ENCODE data around the gene FER.

- TF ChIP-seq POLR2AphosphoS5 (IDR thresholded peaks at IDR 0.05; ENCODE audit: low read depth) (no peak), GABPA (IDR thresholded peaks at IDR 0.05; ENCODE audit: low read depth) (no peak), REST (IDR thresholded peaks at IDR 0.05; ENCODE audit: insufficient replicate concordance, low read depth) (no peak), SPI1 (IDR thresholded peaks at IDR 0.05; ENCODE audit: borderline replicate concordance, low read depth) (no peak)
- TF ChIP-seq, protein P1, sequence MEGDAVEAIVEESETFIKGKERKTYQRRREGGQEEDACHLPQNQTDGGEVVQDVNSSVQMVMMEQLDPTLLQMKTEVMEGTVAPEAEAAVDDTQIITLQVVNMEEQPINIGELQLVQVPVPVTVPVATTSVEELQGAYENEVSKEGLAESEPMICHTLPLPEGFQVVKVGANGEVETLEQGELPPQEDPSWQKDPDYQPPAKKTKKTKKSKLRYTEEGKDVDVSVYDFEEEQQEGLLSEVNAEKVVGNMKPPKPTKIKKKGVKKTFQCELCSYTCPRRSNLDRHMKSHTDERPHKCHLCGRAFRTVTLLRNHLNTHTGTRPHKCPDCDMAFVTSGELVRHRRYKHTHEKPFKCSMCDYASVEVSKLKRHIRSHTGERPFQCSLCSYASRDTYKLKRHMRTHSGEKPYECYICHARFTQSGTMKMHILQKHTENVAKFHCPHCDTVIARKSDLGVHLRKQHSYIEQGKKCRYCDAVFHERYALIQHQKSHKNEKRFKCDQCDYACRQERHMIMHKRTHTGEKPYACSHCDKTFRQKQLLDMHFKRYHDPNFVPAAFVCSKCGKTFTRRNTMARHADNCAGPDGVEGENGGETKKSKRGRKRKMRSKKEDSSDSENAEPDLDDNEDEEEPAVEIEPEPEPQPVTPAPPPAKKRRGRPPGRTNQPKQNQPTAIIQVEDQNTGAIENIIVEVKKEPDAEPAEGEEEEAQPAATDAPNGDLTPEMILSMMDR (IDR thresholded peaks at IDR 0.05; ENCODE audit: insufficient read depth, low read length), result no peak
Observed at GRCh38 chr5:109136906-109137305, 389.2 kb downstream of the FER start.

Data from HL-60 (cell line).